NB4 (cell line): ENCODE data around the gene NEO1.

ENCODE experiments used
- DNase-seq: peaks from one replicate; pipeline ENCODE4 v3.0.0; 2010; ENCODE audit warnings: low read depth
- H3K4me3 ChIP-seq: one replicate; pipeline ENCODE4 v1.5.1; 2011; ENCODE audit warnings: mild to moderate bottlenecking, low read depth, low read length, moderate library complexity
- CTCF ChIP-seq: IDR thresholded peaks from one replicate; pipeline ENCODE4 v1.5.1; 2012; ENCODE audit warnings: low read depth, low read length
- MAX ChIP-seq: IDR thresholded peaks from 2 replicates; pipeline ENCODE4 v1.6.1; 2011; ENCODE audit warnings: low read depth, low read length
- MYC ChIP-seq: IDR thresholded peaks from 2 replicates; pipeline ENCODE4 v1.6.1; 2011; ENCODE audit warnings: low read depth, low read length
- POLR2A ChIP-seq: IDR thresholded peaks from 2 replicates; pipeline ENCODE4 v1.6.1; 2011; ENCODE audit warnings: mild to moderate bottlenecking; ENCODE audit not compliant: insufficient read length; ENCODE audit errors: extremely low read depth

Gene NEO1

GRCh38 chr15:73233623-73234022, 181.4 kb downstream of the NEO1 start:
- no peak for DNase-seq
- no peak for TF ChIP-seq MYC
- TF ChIP-seq CTCF, result no peak
- TF ChIP-seq MAX, result no peak
- TF ChIP-seq POLR2A, result no peak
- no peak overlapping the region for H3K4me3 ChIP-seq

GRCh38 chr15:73237910-73238309, 185.6 kb downstream of the NEO1 start:
- no peak for DNase-seq
- TF ChIP-seq MAX, result no peak
- no peak for TF ChIP-seq CTCF
- TF ChIP-seq MYC, result no peak
- TF ChIP-seq POLR2A, result no peak
- no peak overlapping the region for H3K4me3 ChIP-seq

GRCh38 chr15:73239564-73240215, 187.4 kb downstream of the NEO1 start:
- peak; percentile 26 for DNase-seq
- H3K4me3 ChIP-seq, result no peak overlapping the region
- TF ChIP-seq MYC (no peak), CTCF (peak; percentile 45)

- peak; percentile 81 for TF ChIP-seq CTCF
- TF ChIP-seq MYC, result no peak
- peak; percentile 72 for DNase-seq
- no peak overlapping the region for H3K4me3 ChIP-seq
Observed at GRCh38 chr15:73240866-73241499, 188.7 kb downstream of the NEO1 start.

- peak; percentile 46 for DNase-seq
- H3K4me3 ChIP-seq, result no peak overlapping the region
- peak; percentile 46 for TF ChIP-seq CTCF
- TF ChIP-seq MYC, result no peak
Observed at GRCh38 chr15:73244333-73244732, 192.1 kb downstream of the NEO1 start.

GRCh38 chr15:73246439-73246838, 194.2 kb downstream of the NEO1 start:
- DNase-seq, result no peak
- TF ChIP-seq CTCF (no peak), MAX (no peak), POLR2A (no peak), MYC (no peak)
- H3K4me3 ChIP-seq, result no peak overlapping the region
